DND-41 (cell line): ENCODE data around the gene METTL15.

Experiments used
- EZH2 ChIP-seq: IDR thresholded peaks from 3 replicates; pipeline ENCODE4 v1.6.1; 2012; ENCODE audit warnings: borderline replicate concordance, low read depth, mild to moderate bottlenecking, moderate library complexity, low read length, inconsistent platforms; ENCODE audit not compliant: severe bottlenecking
- TF ChIP-seq, protein P1 (sequence below): IDR thresholded peaks from 2 replicates; pipeline ENCODE4 v1.5.1; 2012; ENCODE audit warnings: borderline replicate concordance, low read length, moderate library complexity, mild to moderate bottlenecking; ENCODE audit not compliant: poor library complexity, severe bottlenecking; ENCODE audit errors: extremely low read depth

DNA sequence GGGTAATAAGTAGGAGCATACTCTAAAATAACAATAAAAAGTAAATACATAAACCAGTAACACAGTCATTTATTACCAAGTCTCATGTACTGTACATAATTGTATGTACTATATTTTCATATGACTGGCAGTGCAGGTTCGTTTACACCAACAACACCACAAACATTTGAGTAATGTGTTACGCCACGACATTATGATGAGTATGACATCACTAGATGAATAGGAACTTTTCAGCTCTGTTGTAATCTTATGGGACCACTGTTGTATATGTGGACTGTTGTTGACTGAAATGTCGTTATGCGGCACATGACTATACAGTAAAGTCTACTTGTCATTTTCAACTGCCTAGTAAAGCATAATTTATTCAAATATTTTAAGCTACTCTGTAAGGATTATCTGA lies 18.8 kb upstream of the METTL15 start:
- TF ChIP-seq, protein P1, sequence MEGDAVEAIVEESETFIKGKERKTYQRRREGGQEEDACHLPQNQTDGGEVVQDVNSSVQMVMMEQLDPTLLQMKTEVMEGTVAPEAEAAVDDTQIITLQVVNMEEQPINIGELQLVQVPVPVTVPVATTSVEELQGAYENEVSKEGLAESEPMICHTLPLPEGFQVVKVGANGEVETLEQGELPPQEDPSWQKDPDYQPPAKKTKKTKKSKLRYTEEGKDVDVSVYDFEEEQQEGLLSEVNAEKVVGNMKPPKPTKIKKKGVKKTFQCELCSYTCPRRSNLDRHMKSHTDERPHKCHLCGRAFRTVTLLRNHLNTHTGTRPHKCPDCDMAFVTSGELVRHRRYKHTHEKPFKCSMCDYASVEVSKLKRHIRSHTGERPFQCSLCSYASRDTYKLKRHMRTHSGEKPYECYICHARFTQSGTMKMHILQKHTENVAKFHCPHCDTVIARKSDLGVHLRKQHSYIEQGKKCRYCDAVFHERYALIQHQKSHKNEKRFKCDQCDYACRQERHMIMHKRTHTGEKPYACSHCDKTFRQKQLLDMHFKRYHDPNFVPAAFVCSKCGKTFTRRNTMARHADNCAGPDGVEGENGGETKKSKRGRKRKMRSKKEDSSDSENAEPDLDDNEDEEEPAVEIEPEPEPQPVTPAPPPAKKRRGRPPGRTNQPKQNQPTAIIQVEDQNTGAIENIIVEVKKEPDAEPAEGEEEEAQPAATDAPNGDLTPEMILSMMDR = no peak
- no peak for TF ChIP-seq EZH2
